DMS114 treated with DMSO at 0.1 percent for 48 hours (cell line): ENCODE data around the gene ADAMTS2.

ENCODE experiments used
- DNase-seq: peaks from one replicate; lab custom pipeline; 2025; ENCODE audit not compliant: unreplicated experiment; lab: John Stamatoyannopoulos, UW

Gene ADAMTS2

GRCh38 chr5:179269781-179270543, 75.3 kb downstream of the ADAMTS2 start:
- DNase-seq: no peak

GRCh38 chr5:179268966-179269693, 76.1 kb downstream of the ADAMTS2 start:
- DNase-seq: no peak

GRCh38 chr5:179268399-179268952, 76.8 kb downstream of the ADAMTS2 start:
- DNase-seq: no peak

- DNase-seq: no peak
These were observed 77.6 kb downstream of the ADAMTS2 start for GRCh38 chr5:179267671-179268083.

GRCh38 chr5:179267071-179267670, 78.1 kb downstream of the ADAMTS2 start:
- DNase-seq: no peak

- DNase-seq: no peak
These were observed 78.8 kb downstream of the ADAMTS2 start for GRCh38 chr5:179266291-179267070.

GRCh38 chr5:179265514-179266290, 79.6 kb downstream of the ADAMTS2 start:
- DNase-seq: no peak

GRCh38 chr5:179264783-179265513, 80.3 kb downstream of the ADAMTS2 start:
- no peak for DNase-seq

- no peak for DNase-seq
These were observed 81.0 kb downstream of the ADAMTS2 start for GRCh38 chr5:179264053-179264782.

- DNase-seq: no peak
These were observed 81.7 kb downstream of the ADAMTS2 start for GRCh38 chr5:179263391-179264052.

GRCh38 chr5:179262126-179262920, 82.9 kb downstream of the ADAMTS2 start:
- DNase-seq: no peak

GRCh38 chr5:179261301-179262125, 83.7 kb downstream of the ADAMTS2 start:
- DNase-seq: peak; percentile 16

- DNase-seq: no peak
These were observed 84.8 kb downstream of the ADAMTS2 start for GRCh38 chr5:179260324-179261070.

GRCh38 chr5:179259731-179260323, 85.4 kb downstream of the ADAMTS2 start:
- DNase-seq: no peak

- no peak for DNase-seq
These were observed 86.1 kb downstream of the ADAMTS2 start for GRCh38 chr5:179258922-179259730.
